Vagina (tissue), 2 donors: ENCODE data around the gene PARD3.

Experiments
- CTCF ChIP-seq, 3 experiments: fragments of 450-650 bp in 2 of 3; fragments of 200-600 bp in 1 of 3; sonication (generic) in 1 of 3; IDR thresholded peaks; one replicate each; pipeline ENCODE4 v1.5.1; 2017 to 2019; ENCODE audit warnings: antibody characterized with exemption in 3 of 3, mild to moderate bottlenecking in 2 of 3, moderate library complexity in 2 of 3
- POLR2A ChIP-seq, 2 donors: fragments of 450-650 bp; IDR thresholded peaks; one replicate each; pipeline ENCODE4 v1.6.1; 2017; ENCODE audit warnings: antibody characterized with exemption in 2 of 2, mild to moderate bottlenecking in 2 of 2, moderate library complexity in 2 of 2
- POLR2AphosphoS5 ChIP-seq, 2 donors: sonication (generic); formaldehyde crosslinking; IDR thresholded peaks; one replicate each; pipeline ENCODE4 v1.9.0; 2017; ENCODE audit warnings: antibody characterized with exemption in 2 of 2, mild to moderate bottlenecking in 2 of 2, low read depth in 1 of 2; ENCODE audit not compliant: insufficient read depth in 1 of 2

GRCh38 chr10:34111179-34111578, 703.9 kb downstream of the PARD3 start:
- TF ChIP-seq CTCF (IDR thresholded peaks at IDR 0.05) (no peak), POLR2A (IDR thresholded peaks at IDR 0.05) (no peak), POLR2AphosphoS5 (IDR thresholded peaks at IDR 0.05; ENCODE audit: insufficient read depth in 1 of 2, low read depth in 1 of 2) (no peak)
